Measurements from ENCODE around the gene GPR25.

DNA sequence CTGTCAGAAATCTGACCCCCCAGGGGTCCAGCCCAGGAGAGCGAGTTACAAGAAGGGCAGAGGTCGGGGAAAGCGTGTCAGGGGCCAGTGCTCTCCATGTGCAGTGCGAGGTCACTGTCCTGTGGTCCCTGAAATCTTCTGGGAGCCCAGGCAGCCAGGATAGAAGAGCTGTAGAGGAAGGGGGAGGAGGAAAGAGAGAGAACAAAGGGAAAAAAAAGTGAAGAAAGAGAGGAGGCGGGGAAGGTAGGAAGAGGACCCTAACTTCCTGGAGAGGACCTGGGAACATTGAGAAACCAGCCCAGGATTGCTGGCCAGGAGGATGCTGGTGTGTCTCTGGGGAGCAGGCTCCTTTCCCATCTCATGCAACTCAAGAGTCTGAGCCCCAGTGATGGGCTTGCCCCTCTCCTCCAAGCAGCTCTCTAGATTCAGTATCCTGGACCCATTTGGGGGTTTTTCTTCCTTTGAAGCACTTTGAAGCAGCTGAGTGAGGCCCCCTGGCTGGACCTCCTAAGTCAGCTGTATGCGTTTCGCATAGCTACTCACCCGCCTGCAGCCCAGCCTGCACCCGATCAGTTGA lies 15.1 kb downstream of the GPR25 start:
- no peak for TF ChIP-seq EGR1 (IDR thresholded peaks at IDR 0.05; ENCODE audit: low read depth)
- TF ChIP-seq, protein P1, sequence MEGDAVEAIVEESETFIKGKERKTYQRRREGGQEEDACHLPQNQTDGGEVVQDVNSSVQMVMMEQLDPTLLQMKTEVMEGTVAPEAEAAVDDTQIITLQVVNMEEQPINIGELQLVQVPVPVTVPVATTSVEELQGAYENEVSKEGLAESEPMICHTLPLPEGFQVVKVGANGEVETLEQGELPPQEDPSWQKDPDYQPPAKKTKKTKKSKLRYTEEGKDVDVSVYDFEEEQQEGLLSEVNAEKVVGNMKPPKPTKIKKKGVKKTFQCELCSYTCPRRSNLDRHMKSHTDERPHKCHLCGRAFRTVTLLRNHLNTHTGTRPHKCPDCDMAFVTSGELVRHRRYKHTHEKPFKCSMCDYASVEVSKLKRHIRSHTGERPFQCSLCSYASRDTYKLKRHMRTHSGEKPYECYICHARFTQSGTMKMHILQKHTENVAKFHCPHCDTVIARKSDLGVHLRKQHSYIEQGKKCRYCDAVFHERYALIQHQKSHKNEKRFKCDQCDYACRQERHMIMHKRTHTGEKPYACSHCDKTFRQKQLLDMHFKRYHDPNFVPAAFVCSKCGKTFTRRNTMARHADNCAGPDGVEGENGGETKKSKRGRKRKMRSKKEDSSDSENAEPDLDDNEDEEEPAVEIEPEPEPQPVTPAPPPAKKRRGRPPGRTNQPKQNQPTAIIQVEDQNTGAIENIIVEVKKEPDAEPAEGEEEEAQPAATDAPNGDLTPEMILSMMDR (IDR thresholded peaks at IDR 0.05 in 2 of 3, conservative IDR thresholded peaks at IDR 0.05 in 1 of 3; ENCODE audit: borderline replicate concordance in 1 of 3, insufficient read depth in 1 of 3, low read depth in 2 of 3, low read length in 2 of 3), result no peak
- no peak for TF ChIP-seq POLR2A (IDR thresholded peaks at IDR 0.05; ENCODE audit: borderline replicate concordance, extremely low read depth, insufficient read depth, insufficient read length)
- TF ChIP-seq CEBPB (IDR thresholded peaks at IDR 0.05; ENCODE audit: low read depth), result no peak
- no peak for TF ChIP-seq FOSL1 (IDR thresholded peaks at IDR 0.05; ENCODE audit: low read depth)

Data from HCT116 (cell line).